ENCODE data around the gene OSCAR.

Gene OSCAR, protein sequence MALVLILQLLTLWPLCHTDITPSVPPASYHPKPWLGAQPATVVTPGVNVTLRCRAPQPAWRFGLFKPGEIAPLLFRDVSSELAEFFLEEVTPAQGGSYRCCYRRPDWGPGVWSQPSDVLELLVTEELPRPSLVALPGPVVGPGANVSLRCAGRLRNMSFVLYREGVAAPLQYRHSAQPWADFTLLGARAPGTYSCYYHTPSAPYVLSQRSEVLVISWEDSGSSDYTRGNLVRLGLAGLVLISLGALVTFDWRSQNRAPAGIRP

DNA sequence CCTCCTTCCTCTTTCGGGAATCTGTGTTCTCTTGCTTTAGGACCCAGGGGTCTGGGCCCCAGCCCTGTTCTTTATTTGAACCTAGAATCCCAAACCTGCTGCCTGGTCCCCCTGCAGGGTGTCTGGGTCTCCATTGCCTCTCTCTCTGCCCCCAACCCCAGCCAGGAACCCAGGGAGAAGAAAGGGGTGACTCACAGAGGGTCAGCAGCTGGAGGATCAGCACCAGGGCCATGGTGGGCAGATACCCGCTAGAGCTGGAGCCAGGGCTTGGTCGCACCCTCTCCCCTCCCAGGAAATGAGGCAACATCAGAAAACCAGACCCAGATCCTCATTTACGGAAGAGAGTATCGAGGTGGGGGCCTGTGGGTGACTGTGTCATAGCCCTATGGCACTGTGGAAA, at the start of gene OSCAR:
Gene OSCAR, minus strand, starts transcription at position 243 of the 400 bp plus-strand sequence. Its CDS starts 11 bp downstream, at position 232.
- no peak for DNase-seq

DNA sequence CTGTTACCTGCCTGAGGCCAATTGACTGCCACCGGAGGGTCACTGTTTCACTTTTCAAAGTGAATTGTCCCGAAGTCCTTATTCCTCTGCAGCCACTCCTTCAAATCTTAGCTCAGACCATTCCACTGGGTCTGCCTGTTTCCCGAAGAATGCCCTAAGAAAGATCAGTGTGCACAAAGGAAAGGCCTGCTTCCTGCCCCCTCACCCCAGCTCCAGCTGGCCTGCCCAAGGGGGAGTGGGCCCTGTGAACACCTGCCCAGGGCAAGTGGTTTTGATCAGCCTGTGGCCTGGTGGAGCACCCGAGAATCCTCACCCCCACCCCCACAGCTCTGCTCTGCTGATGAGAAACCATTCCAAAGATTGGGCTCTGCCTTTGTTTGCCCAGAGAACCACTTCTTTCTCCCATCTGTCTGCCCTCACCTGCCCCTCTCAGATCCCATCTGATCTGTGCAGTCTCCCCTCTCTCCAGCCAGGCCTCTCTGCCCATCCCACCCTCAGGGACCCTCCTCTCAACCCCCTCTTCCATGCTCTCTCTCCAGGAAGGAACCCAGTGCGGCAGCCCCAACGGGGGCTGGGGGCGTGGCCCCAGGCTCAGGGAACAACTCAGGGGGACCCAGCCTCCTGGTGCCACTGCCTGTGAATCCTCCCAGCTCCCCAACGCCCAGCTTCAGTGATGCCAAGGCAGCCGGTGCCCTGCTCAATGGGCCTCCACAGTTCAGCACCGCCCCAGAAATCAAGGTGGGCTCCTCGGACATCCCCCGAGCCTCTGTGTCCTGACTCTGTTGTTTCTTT, 48.6 kb upstream of the OSCAR start:
- DNase-seq, result no peak

DNA sequence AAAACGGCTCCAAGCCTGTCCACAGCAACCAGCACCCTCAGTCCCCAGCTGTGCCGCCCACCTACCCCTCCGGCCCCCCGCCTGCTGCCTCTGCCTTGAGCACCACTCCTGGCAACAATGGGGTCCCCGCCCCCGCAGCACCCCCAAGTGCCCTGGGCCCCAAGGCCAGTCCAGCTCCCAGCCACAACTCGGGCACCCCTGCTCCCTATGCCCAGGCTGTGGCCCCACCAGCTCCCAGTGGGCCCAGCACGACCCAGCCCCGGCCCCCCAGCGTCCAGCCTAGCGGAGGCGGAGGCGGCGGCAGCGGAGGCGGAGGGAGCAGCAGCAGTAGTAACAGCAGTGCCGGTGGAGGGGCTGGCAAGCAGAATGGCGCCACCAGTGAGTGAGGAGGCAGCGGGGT, 47.6 kb upstream of the OSCAR start:
- no peak for DNase-seq

DNA sequence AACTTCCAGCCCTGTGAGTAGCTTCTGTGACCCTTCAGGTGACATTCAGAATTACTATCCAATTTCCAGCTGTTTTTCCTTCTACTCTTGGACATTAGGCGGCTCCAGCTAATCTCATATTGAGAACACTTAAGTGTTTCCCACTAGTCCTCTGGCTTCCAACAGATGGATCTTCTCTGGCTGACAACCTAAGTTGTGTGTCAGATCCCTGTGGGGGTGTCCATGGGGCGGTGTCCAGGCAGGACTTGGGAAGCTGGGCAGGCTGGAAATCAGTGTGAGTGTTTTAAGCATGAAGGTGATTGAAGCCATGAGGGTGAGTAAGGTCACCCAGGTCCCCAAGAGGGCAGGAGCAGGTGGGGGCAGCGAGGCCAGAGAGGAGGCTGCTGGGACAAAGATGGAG, 47.1 kb upstream of the OSCAR start:
- no peak for DNase-seq

DNA sequence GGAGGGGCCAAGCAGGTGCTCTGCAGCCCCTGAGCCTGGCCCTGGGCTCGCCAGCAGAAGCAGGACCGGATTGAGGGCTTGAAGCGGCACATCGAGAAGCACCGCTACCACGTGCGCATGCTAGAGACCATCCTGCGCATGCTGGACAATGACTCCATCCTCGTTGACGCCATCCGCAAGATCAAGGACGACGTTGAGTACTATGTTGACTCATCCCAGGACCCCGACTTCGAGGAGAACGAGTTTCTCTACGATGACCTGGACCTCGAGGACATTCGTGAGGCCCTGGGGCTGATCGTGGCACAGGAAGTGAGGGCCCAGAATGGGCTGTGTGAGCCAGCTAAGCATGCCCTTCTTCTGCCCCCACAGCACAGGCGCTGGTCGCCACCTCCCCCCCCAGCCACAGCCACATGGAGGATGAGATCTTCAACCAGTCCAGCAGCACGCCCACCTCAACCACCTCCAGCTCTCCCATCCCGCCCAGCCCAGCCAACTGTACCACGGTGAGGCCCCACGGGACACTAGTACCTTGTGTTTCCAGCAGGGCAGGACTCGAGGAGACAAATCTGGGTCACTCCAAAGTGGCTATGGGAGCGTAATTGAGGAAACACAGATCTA, 45.0 kb upstream of the OSCAR start:
- DNase-seq, result no peak

DNA sequence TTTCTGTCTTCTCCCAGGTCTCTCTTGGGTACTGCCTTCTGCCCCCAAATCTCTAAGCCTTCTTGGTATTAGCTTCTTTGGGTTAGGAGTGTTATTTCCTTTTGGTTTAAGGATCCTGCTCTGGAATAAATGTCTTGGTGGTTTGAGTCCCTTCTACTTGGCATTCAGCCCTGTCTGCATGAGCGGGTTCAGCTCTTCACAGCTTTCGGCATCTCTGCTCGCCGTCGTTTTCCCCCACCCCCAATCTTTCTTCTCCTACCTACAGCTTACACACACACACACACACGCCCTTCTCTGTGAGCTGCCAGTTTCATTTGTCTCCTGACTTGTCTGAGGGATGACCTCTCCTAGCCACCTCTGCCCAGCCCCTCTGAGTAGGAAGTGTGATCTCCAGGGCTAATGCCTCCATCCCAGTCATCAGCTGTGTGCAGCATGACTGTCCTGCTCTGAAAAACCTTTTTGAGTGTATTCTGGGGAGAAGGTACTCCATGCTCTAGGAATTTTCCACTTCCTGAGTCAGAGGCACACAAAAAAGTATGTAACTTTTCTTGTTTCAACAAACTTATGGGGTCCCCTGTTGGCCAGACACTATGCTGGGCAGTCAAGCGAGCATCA, 41.7 kb upstream of the OSCAR start:
- DNase-seq, result no peak

DNA sequence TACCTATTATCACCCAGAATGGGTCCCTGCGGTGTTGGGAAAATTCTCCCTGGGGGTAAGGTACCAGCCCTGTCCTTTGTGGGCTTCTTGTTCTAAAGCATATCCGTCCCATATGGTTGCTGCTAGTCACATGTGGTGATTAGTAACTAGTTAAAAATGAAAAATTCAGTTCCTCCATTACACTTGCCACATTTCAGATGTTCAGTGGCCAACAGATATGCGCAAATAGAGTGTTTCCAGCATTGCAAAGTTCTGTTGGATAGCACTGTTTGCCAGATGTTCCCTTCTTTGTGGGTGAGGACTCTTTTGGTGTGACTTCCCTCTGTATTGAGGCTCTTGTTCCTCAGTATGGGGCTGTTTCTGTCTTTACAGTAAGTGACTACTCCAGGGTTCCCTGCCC, 40.8 kb upstream of the OSCAR start:
- DNase-seq, result no peak

DNA sequence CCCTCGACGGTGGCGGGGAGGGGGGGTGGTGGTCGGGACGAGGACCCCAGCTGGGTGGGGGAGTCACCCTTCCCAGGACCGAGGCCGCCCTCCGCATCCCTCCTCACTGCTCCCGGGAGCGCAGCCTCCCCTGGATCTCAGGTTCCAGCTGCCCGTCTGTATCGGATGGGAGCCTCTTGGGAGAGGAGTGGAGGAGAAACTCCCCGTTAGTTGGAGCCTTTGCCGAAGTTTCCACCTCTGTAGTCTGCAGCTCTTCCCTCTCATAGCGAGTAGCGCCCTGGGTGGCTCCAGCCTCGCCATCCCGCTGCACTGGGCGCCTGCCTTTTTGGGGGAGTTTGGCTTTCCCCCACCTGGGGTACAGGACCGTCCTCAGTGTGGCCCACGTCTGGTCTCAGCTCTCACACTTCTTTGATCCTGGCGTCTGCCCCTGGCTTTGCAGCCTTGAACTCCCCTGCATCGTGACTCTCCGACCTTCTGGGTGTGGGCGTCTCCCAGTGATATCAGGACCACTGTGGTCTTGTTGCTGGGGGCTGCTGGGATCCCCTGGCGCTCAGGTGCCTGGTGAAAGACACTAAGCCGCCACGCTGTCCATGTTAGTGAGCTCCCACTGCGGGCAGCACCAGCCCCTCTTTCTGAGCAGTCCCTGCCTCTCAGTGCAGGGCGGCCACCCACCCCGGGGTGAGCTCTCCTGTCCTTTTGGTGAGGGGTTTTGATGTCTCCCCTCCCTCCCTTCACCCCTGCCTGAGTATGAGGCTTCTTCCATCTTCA, 38.1 kb upstream of the OSCAR start:
- DNase-seq, result no peak

DNA sequence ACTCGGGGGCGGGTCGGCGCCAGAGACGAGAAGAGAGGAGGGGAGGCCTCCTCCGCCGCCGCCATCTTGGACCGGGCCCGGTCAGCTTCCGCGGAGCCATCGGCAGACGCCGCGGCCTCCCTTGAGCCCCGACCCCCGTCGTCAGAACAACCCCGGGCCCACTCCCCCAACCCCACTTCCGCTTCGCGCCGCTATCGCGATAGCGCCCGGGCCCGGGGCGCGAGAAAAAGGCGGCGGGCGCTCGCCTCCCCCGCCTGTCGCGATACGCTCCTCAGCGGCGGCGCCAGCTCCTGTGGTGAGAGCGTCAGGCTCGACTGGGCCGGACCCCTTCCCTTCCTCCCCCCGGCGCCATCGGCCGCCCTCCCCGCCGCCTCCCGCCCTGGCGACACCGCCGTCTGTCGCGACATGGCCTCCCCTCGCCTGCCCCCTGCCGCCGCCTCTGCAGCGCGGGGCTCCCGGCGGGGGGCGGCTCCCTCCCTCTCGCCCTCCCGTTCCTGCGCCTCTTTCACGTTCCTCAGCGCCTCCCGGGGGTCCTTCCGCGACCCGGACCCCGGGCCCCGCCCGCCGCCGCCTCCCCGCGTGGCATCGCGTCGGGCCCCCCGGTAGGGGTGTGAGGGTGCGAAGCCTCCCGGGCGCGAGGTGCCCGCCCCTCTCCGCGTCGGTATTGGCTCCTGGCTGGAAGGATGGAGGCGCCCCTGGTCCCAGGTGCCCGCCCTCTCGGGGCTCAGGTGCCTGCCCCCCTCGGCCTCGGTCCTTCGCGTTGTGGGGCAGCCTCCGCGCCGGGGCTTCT, 37.3 kb upstream of the OSCAR start, which contains the start of gene CNOT3:
Gene CNOT3, plus strand, starts transcription at position 64 of the 790 bp plus-strand sequence. CDS start 5,217 bp downstream, outside the sequence.
- DNase-seq, result no peak

DNA sequence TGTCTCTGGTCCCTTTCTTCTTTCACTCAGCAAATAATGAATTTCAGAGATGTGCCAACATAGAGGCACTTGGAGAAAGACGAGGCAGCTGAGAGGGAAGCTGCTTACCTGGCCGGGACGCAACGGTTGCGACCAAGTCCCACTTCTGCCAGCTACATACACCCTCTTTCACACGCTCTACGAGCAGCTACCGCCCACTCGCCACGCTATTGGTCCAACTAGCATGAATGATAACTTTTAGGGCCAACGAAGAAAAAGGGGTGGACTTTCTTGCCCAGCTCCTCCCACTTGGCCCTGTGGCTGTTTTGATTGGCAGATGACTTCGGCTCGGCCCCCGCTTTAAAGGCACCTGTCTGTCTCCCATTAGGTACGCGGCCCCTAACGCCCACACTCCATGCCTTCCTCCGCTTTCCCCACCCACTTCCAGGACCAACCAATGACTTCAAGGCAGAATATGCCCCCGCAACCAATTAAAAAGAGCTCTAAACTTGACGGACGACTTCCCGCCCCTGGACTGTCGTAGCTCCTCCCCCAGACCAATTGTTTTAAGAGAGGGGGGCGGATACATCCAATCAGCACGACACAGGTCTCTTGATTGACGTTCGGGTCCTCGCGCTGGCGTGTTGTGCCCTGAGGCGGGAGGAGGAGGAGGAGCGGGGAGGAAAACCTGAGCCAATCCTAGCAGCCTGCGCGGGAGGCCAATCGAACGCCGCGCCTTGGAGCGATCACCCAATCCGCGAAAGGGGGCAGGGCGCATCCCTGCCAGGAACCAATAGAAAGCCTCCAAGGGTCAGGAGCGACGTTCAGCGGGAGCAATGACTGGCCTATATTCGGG, 36.5 kb upstream of the OSCAR start:
- peak; percentile 100 for DNase-seq

DNA sequence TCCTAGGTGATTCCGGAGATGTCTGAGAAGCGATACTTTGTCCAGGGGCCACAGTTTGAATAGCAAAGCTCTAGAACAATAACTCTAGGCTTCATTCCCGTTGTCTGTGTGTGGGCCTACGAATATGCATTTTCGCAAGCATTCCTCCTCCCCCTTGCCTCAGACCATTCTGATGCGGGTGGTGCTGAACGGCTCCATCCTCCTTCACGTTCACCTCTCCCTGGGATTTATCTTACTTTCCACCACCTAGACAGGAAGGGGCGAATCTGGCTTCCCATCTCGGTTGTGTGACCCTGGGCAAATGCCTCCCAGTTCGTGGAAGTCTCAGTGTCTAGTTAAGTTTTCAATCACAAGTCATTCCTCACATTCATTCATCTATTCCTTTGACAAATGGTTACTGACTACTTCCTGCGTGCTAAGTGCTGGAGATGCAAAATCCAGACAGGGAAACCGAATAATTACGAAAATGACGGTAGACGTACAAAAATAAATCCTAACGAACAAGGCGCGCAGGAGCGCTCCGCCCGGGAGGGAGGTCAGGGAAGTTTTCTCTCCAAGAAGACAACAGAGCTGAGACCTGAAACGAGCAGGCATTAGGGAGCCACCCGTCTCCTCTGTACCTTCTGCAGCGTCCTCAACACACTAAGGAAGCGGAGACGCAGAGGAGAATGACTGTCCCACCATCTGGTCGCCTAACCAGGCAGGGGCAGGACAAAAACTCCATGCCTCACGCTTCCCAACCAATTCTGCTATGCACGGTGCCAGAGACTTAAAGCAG, 35.7 kb upstream of the OSCAR start:
- peak; percentile 31 for DNase-seq

DNA sequence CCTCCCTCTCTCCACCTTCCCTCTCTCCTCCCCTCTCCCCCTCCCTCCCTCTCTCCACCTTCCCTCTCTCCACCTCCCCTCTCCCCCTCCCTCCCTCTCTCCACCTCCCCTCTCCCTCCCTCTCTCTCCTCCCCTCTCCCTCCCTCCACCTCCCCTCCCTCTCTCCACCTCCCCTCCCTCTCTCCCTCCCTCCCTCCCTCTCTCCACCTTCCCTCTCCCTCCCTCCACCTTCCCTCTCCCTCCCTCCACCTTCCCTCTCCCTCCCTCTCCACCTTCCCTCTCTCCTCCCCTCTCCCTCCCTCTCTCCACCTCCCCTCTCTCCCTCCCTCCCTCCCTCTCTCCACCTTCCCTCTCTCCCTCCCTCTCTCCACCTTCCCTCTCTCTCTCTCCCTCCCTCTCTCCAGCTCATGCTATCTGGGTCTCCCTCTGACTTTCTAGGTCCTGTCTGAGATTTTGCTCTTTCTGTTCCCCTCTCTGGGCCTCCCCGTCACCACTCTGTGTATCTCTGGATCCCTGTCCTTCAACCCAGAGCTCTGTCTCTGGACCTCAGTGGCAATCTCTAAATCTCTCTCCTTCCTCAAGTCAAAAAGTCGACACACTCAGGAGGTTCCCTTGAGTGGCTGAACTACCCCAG, 33.5 kb upstream of the OSCAR start:
- DNase-seq, result no peak

DNA sequence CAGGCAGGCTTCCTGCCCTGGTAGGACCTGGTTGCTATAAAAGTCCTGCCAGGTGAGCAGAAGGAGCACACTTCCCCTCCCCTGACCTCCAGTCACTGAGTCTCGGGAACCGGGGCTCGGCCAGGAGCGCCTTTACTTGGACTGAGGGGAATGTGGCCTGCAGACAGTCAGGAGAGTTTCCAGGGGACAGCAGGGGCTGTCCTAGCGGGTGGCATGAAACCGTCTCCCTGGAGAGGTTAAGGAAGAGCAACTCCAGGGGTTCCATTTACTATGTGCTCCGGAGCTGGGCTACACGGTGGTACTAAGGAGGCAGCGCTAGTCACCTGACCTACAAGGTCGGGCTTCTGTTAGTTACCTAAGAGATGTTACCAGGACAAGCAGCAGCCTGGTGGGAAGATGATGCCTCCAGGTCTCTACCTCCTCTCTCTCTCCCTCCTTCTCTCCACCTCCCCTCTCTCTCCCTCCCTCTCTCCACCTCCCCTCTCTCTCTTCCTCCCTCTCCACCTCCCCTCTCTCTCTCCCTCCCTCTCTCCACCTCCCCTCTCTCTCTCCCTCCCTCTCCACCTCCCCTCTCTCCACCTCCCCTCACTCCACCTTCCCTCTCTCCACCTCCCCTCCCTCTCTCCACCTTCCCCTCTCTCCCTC, 32.8 kb upstream of the OSCAR start:
- peak; percentile 25 for DNase-seq

DNA sequence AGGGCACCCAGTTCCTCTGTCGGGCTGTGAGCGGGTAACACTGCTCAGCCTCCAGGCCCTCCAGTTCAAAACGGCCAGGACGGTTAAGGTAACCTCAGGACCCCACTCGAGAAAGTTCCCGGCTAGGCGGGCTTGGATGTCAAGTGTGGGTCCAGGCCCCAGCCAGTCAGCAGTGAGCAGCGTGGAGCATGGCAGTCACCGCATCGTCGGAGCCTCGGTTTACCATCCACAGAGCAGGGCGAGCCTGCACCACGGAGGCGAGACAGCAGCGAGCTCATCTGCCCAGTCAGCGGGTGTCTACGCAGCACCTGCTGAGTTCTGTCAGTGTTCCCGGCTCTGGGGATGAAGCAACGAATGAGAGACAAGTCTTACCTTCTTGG, 29.0 kb upstream of the OSCAR start:
- DNase-seq, result no peak

DNA sequence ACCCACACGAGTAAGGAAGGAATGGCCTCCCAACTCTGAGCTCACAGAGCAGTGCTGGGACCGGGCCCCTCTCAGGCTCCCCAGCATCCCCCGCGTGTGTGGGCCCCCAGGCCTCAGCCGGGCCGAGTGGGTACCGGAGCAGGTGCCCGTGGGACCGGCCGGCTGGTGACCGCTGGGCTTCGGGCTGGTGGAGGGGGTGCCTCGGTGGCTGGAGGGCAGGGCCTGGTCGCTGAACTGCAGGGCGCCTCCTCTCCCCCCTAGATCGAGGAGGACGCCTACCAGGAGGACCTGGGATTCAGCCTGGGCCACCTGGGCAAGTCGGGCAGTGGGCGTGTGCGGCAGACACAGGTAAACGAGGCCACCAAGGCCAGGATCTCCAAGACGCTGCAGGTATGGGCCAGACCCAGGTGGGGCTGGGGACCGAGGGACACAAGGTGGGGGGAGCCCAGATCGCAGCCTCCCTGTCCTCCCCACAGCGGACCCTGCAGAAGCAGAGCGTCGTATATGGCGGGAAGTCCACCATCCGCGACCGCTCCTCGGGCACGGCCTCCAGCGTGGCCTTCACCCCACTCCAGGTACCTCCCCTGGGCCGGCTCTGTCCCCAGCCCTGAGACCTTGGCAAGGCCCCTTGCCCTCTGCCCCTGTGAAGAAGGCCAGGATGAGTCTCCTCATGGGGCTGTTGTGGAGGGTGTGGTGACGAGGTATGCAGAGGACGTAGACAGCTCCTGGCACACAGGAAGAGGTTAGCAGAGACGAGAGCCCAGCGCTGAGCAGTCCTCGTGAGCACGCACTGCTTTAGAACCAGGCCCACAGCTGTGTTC, 28.4 kb upstream of the OSCAR start:
- DNase-seq, result no peak

DNA sequence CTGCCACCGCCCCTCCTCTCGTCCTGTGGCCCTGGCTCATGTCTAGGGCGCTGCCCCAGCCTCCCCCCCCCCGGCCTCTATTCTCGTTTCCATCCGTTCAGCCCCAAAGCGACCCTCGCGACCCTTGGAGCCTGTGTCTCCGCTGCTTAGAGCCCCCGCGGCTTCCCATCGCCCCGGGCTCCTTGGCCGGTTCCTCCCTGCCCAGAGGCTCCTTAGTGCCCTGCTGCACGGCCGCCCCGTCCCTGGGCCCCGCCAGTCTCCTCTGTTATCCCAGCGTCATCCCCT, 27.8 kb upstream of the OSCAR start:
- no peak for DNase-seq

DNA sequence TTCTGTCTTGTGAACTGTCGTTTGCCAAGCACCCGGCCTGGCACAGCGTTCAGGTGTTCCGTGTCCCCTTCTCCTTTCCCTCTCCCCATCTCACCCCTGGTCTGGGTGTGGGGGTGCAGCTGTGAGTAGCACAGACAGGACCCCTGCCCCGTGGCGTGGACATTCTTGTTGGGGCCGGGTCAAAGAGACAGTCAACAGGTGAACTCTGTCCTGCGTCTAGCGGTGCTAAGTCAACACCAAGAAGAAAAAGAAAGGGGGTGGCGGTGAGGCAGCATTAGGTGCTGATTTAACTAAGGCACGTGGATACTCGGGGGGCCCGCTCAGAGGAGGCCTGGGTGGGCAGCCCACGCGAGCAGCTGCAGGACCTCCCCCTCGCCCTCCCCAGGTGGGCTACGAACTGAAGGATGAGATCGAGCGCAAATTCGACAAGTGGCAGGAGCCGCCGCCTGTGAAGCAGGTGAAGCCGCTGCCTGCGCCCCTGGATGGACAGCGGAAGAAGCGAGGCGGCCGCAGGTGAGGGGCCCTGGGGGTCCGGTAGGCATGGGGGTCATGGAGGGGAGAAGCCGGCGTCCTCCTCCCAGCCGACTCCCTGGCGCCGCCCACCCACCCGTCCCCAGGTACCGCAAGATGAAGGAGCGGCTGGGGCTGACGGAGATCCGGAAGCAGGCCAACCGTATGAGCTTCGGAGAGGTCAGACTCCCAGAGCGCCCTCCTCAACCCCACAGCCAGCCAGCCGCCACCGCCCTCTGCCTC, 27.3 kb upstream of the OSCAR start:
- no peak for DNase-seq

DNA sequence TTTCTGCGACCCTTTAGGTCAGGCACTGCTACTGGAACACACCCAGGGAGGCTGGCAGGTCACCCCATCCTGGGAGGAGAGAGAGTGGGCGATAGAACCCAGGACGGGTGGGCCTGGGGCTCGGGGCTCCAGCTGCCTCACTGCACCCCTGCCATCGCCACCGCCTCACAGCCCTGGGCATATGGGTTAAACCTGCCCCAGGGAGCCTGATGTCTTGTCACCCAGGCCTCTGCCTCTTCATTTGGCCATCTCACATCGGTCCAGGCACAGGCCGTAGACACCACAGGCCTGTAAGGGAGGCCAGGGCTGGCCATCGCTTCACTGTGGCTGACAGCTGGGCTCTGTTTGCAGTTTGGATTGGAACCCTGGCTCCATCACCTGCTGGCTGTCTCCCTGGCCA, 25.1 kb upstream of the OSCAR start:
- DNase-seq, result no peak

Measured in GDM1 (cell line).